MM.1S (cell line): ENCODE data around the gene NDUFB2.

ENCODE experiments used
- DNase-seq: peaks from one replicate; pipeline ENCODE4 v3.0.0-alpha.2; 2015
- H2AFZ ChIP-seq: fragments of 300-600 bp; sonication (generic); 2 replicates; pipeline ENCODE4 v1.6.0; 2016; ENCODE audit warnings: antibody characterized with exemption, low read length
- H3F3A ChIP-seq: fragments of 300-600 bp; sonication (generic); 2 replicates; pipeline ENCODE4 v1.6.1; 2016; ENCODE audit warnings: mild to moderate bottlenecking, antibody characterized with exemption, low read length, moderate library complexity, mixed read lengths; ENCODE audit not compliant: insufficient read depth
- H3K27ac ChIP-seq: fragments of 300-600 bp; sonication (generic); 2 replicates; pipeline ENCODE4 v1.5.1; 2016; ENCODE audit warnings: mild to moderate bottlenecking, low read length
- H3K27me3 ChIP-seq: fragments of 300-600 bp; sonication (generic); replicated peaks from 2 replicates; pipeline ENCODE4 v1.6.0; 2016; ENCODE audit warnings: low read length; ENCODE audit not compliant: insufficient read depth
- H3K36me3 ChIP-seq: fragments of 300-600 bp; sonication (generic); replicated peaks from 2 replicates; pipeline ENCODE4 v1.6.1; 2016; ENCODE audit warnings: mild to moderate bottlenecking, low read length, mixed read lengths; ENCODE audit not compliant: insufficient read depth
- H3K4me1 ChIP-seq: fragments of 300-600 bp; sonication (generic); 2 replicates; pipeline ENCODE4 v1.6.1; 2016; ENCODE audit warnings: low read length, mixed read lengths
- H3K4me2 ChIP-seq: fragments of 300-600 bp; sonication (generic); 2 replicates; pipeline ENCODE4 v1.6.0; 2016; ENCODE audit warnings: low read depth, low read length
- H3K4me3 ChIP-seq: fragments of 300-600 bp; sonication (generic); 2 replicates; pipeline ENCODE4 v1.5.1; 2016; ENCODE audit warnings: low read length, mixed read lengths
- H3K79me2 ChIP-seq: fragments of 300-600 bp; sonication (generic); 2 replicates; pipeline ENCODE4 v1.6.1; 2016; ENCODE audit warnings: mixed run types, low read length, mixed read lengths
- H3K9ac ChIP-seq: fragments of 300-600 bp; sonication (generic); 2 replicates; pipeline ENCODE4 v1.6.1; 2016; ENCODE audit warnings: low read length, mixed read lengths
- H3K9me2 ChIP-seq: fragments of 300-600 bp; sonication (generic); replicated peaks from 2 replicates; pipeline ENCODE4 v1.6.1; 2016; ENCODE audit warnings: mild to moderate bottlenecking, low read length, mixed read lengths; ENCODE audit not compliant: insufficient read depth
- H3K9me3 ChIP-seq: fragments of 300-600 bp; sonication (generic); replicated peaks from 2 replicates; pipeline ENCODE4 v1.6.1; 2016; ENCODE audit warnings: mild to moderate bottlenecking, low read length, mixed read lengths; ENCODE audit not compliant: insufficient read depth
- H4K20me1 ChIP-seq: fragments of 300-600 bp; sonication (generic); 2 replicates; pipeline ENCODE4 v1.6.1; 2016; ENCODE audit warnings: mild to moderate bottlenecking, low read length, moderate library complexity, mixed read lengths; ENCODE audit not compliant: insufficient read depth
- EZH2 ChIP-seq: fragments of 300-600 bp; sonication (generic); optimal IDR thresholded peaks from 2 replicates; pipeline ENCODE3; 2017; ENCODE audit warnings: low read depth, mild to moderate bottlenecking, antibody characterized with exemption, low read length, mixed read lengths
- EZH2phosphoT487 ChIP-seq: fragments of 300-600 bp; sonication (generic); IDR thresholded peaks from 2 replicates; pipeline ENCODE4 v1.6.1; 2018; ENCODE audit warnings: antibody characterized with exemption, low read length
- TF ChIP-seq, protein P1 (sequence below): fragments of 300-600 bp; sonication (generic); IDR thresholded peaks from 2 replicates; pipeline ENCODE4 v1.5.1; 2016; ENCODE audit warnings: antibody characterized with exemption, low read length, mixed read lengths

Gene NDUFB2

GRCh38 chr7:140746751-140747150 is 50.2 kb downstream of the NDUFB2 start:
- H4K20me1 ChIP-seq, result no peaks in the 10 kb centered on the region
- no peaks in the 10 kb centered on the region for H3K79me2 ChIP-seq
- H3F3A ChIP-seq, result no peaks in the 10 kb centered on the region
- H3K4me1 ChIP-seq, result no peaks in the 10 kb centered on the region
- no peaks in the 10 kb centered on the region for H3K9me2 ChIP-seq
- H3K9ac ChIP-seq, result no peak overlapping the region
- no peak overlapping the region for H3K4me2 ChIP-seq
- H3K27me3 ChIP-seq, result no peaks in the 10 kb centered on the region
- TF ChIP-seq EZH2phosphoT487 (no peak), EZH2 (no peak)
- TF ChIP-seq, protein P1, sequence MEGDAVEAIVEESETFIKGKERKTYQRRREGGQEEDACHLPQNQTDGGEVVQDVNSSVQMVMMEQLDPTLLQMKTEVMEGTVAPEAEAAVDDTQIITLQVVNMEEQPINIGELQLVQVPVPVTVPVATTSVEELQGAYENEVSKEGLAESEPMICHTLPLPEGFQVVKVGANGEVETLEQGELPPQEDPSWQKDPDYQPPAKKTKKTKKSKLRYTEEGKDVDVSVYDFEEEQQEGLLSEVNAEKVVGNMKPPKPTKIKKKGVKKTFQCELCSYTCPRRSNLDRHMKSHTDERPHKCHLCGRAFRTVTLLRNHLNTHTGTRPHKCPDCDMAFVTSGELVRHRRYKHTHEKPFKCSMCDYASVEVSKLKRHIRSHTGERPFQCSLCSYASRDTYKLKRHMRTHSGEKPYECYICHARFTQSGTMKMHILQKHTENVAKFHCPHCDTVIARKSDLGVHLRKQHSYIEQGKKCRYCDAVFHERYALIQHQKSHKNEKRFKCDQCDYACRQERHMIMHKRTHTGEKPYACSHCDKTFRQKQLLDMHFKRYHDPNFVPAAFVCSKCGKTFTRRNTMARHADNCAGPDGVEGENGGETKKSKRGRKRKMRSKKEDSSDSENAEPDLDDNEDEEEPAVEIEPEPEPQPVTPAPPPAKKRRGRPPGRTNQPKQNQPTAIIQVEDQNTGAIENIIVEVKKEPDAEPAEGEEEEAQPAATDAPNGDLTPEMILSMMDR, result no peak
- no peaks in the 10 kb centered on the region for H3K9me3 ChIP-seq
- H3K36me3 ChIP-seq, result no peaks in the 10 kb centered on the region; the same call in 1 of the 2 replicates
- no peak for DNase-seq
- no peak overlapping the region for H2AFZ ChIP-seq
- H3K4me3 ChIP-seq, result no peak overlapping the region
- no peak overlapping the region for H3K27ac ChIP-seq

DNA sequence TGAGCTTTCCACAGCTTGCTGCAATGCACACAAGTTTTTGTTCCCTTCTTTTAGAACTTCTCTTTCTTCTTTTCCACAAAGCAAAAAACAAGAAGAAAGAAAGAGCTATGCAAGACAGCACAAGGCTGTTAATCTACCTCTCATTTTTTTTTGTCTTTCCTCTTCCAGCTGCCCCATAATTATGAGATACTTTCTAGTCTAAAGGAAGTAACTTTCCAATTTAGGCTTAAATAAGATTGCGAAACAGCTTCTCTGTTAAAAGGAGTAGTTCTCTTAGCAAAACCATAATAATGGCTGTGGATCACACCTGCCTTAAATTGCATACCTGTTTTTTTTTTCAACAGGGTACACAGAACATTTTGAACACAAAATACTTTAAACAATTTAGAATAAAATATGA is 56.0 kb downstream of the NDUFB2 start:
- Histone ChIP-seq H3K9ac (no peak overlapping the region), H3K4me2 (no peak overlapping the region), H3K9me2 (no peaks in the 10 kb centered on the region), H3K79me2 (no peaks in the 10 kb centered on the region), H3K27ac (no peak overlapping the region), H3K4me1 (no peaks in the 10 kb centered on the region), H3K9me3 (no peaks in the 10 kb centered on the region), H3K36me3 (no peaks in the 10 kb centered on the region), H3F3A (no peaks in the 10 kb centered on the region), H3K4me3 (no peak overlapping the region), H2AFZ (no peak overlapping the region), H4K20me1 (no peaks in the 10 kb centered on the region), H3K27me3 (no peaks in the 10 kb centered on the region)
- TF ChIP-seq EZH2phosphoT487 (no peak), EZH2 (no peak)
- TF ChIP-seq, protein P1, result no peak
- no peak for DNase-seq

DNA sequence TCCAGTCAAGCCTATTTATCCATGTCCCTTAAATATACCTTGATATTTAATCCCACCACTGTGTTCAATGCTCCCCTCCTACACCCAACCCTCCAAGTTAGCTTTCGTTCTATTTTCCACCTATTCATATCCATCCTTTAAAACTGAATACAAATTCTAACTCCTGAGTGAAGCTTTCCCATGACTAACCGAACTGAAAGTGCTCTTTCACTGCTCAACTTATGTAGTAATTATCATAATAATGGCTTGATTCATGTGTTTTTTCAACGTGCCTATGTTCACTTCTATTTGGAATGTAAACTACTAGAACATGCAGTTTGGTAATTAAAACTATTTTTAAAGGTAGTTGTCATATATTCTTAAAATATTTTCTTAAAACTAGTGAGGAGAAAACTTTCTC is 58.0 kb downstream of the NDUFB2 start:
- Histone ChIP-seq H3K27me3 (no peaks in the 10 kb centered on the region), H3K27ac (no peak overlapping the region)

More for the DNA sequence above, 58.0 kb downstream of the NDUFB2 start:
- Histone ChIP-seq H3K4me2 (no peak overlapping the region), H2AFZ (no peak overlapping the region), H3K9me3 (no peaks in the 10 kb centered on the region), H3F3A (no peaks in the 10 kb centered on the region), H3K36me3 (no peaks in the 10 kb centered on the region), H4K20me1 (no peaks in the 10 kb centered on the region), H3K79me2 (no peaks in the 10 kb centered on the region), H3K9ac (no peak overlapping the region), H3K4me3 (no peak overlapping the region), H3K9me2 (no peaks in the 10 kb centered on the region), H3K4me1 (no peaks in the 10 kb centered on the region)
- TF ChIP-seq, protein P1, result no peak
- DNase-seq, result no peak
